ENCODE results near the gene ACTL8. TPM values are rescaled to one million over a fixed set of nuclear protein-coding genes. Genes with fewer than 3 reads are reported as not detected.

The ACTL8 gene
- total RNA-seq, 3 donors from 2014 or later = not detected

- H3K4me1 ChIP-seq = no peaks in the 10 kb centered on the region
- H3K27me3 ChIP-seq = peaks cover 0 to 6% of the 10 kb centered on the region in 2 donors
- H3K27ac ChIP-seq = no peak overlapping the region
- no peak overlapping the region for H3K4me3 ChIP-seq
- H3K36me3 ChIP-seq = no peaks in the 10 kb centered on the region
- intact Hi-C loops (cut with DNase I; ENCODE audit: low total_unique reads) = no loop called here
- DNase-seq (ENCODE audit: low spot score in 2 of 2) = no peak
- peaks cover 0 to 8% of the 10 kb centered on the region in 2 donors for H3K9me3 ChIP-seq
- TF ChIP-seq POLR2A (IDR thresholded peaks at IDR 0.05) (no peak), CTCF (IDR thresholded peaks at IDR 0.05) (no peak), POLR2AphosphoS5 (IDR thresholded peaks at IDR 0.05) (no peak)
Observed at GRCh38 chr1:17711941-17712340, 43.2 kb upstream of the ACTL8 start.

GRCh38 chr1:17713993-17714392 lies 41.1 kb upstream of the ACTL8 start:
- peaks cover 0 to 6% of the 10 kb centered on the region in 2 donors for H3K27me3 ChIP-seq
- H3K4me3 ChIP-seq = no peak overlapping the region
- intact Hi-C loops (cut with DNase I; ENCODE audit: low total_unique reads) = no loop called here
- no peaks in the 10 kb centered on the region for H3K36me3 ChIP-seq
- no peak overlapping the region for H3K27ac ChIP-seq
- H3K9me3 ChIP-seq = peaks cover 0 to 8% of the 10 kb centered on the region in 2 donors
- TF ChIP-seq POLR2AphosphoS5 (IDR thresholded peaks at IDR 0.05) (no peak), POLR2A (IDR thresholded peaks at IDR 0.05) (no peak), CTCF (IDR thresholded peaks at IDR 0.05) (no peak)
- DNase-seq (ENCODE audit: low spot score in 2 of 2) = no peak
- no peaks in the 10 kb centered on the region for H3K4me1 ChIP-seq

- intact Hi-C loops (cut with DNase I; ENCODE audit: low total_unique reads) = no loop called here
- TF ChIP-seq POLR2A (IDR thresholded peaks at IDR 0.05) = no peak
- TF ChIP-seq POLR2AphosphoS5 (IDR thresholded peaks at IDR 0.05) = no peak
- TF ChIP-seq CTCF (IDR thresholded peaks at IDR 0.05) = no peak
- H3K4me1 ChIP-seq = no peaks in the 10 kb centered on the region
- peaks cover 0 to 6% of the 10 kb centered on the region in 2 donors for H3K27me3 ChIP-seq
- DNase-seq (ENCODE audit: low spot score in 2 of 2) = no peak
- no peaks in the 10 kb centered on the region for H3K9me3 ChIP-seq
- no peaks in the 10 kb centered on the region for H3K36me3 ChIP-seq
- no peak overlapping the region for H3K27ac ChIP-seq
- H3K4me3 ChIP-seq = no peak overlapping the region
Observed at GRCh38 chr1:17717594-17718535, 37.3 kb upstream of the ACTL8 start.

- no peak for DNase-seq (ENCODE audit: low spot score in 2 of 2)
- intact Hi-C loops (cut with DNase I; ENCODE audit: low total_unique reads) = no loop called here
- no peak overlapping the region for H3K27ac ChIP-seq
- no peaks in the 10 kb centered on the region for H3K4me1 ChIP-seq
- peaks cover 0 to 8% of the 10 kb centered on the region in 2 donors for H3K27me3 ChIP-seq
- TF ChIP-seq POLR2A (IDR thresholded peaks at IDR 0.05) = no peak
- TF ChIP-seq CTCF (IDR thresholded peaks at IDR 0.05) = no peak
- TF ChIP-seq POLR2AphosphoS5 (IDR thresholded peaks at IDR 0.05) = no peak
- H3K9me3 ChIP-seq = no peaks in the 10 kb centered on the region
- H3K36me3 ChIP-seq = no peaks in the 10 kb centered on the region
- H3K4me3 ChIP-seq = no peak overlapping the region
Observed at GRCh38 chr1:17719874-17720273, 35.3 kb upstream of the ACTL8 start.

- TF ChIP-seq CTCF (IDR thresholded peaks at IDR 0.05) (no peak), POLR2A (IDR thresholded peaks at IDR 0.05) (no peak), POLR2AphosphoS5 (IDR thresholded peaks at IDR 0.05) (no peak)
- H3K4me1 ChIP-seq = no peaks in the 10 kb centered on the region
- no peak for DNase-seq (ENCODE audit: low spot score in 2 of 2)
- no peaks in the 10 kb centered on the region for H3K36me3 ChIP-seq
- peaks cover 0 to 3% of the 10 kb centered on the region in 2 donors for H3K27me3 ChIP-seq
- no peak overlapping the region for H3K27ac ChIP-seq
- no peaks in the 10 kb centered on the region for H3K9me3 ChIP-seq
- intact Hi-C loops (cut with DNase I; ENCODE audit: low total_unique reads) = no loop called here
- no peak overlapping the region for H3K4me3 ChIP-seq
Observed at GRCh38 chr1:17721444-17721843, 33.7 kb upstream of the ACTL8 start.
